Heart right ventricle (tissue), 16 donors: ENCODE data around the gene SLC22A7. TPM values are rescaled to one million over a fixed set of nuclear protein-coding genes. Genes with fewer than 3 reads are reported as not detected.
"Not testable (repeated sequence)": the region's sequence is repeated elsewhere in the genome, so short reads cannot be mapped to it uniquely, and the experiment has no call there.

Source experiments
- ATAC-seq, 8 donors: fragments of 200-7000 bp; cut with Tn5 transposase; one replicate each; pipeline ENCODE4 v1.9.1; 2020; ENCODE audit warnings: mild to moderate bottlenecking in 8 of 8, moderate library complexity in 8 of 8, moderate number of reproducible peaks in 1 of 8
- DNase-seq, 2 donors: peaks; one replicate each; pipeline ENCODE4 v3.0.0-alpha.2; 2020
- H3K27ac ChIP-seq, 10 donors: fragments of 200-600 bp; sonication (generic) in 2 of 10; one replicate each; pipeline versions ENCODE4 v1.5.0 to v1.8.0; 2020 to 2022; ENCODE audit warnings: mild to moderate bottlenecking in 3 of 10
- H3K27me3 ChIP-seq, 7 donors: fragments of 200-600 bp; one replicate each; pipeline ENCODE4 v1.8.0; 2021 to 2022; ENCODE audit warnings: mild to moderate bottlenecking in 2 of 7
- H3K36me3 ChIP-seq, 9 donors: fragments of 200-600 bp; sonication (generic) in 1 of 9; one replicate each; pipeline versions ENCODE4 v1.5.0 to v1.8.0; 2020 to 2022; ENCODE audit warnings: mild to moderate bottlenecking in 2 of 9
- H3K4me1 ChIP-seq, 9 donors: fragments of 200-600 bp; sonication (generic) in 1 of 9; one replicate each; pipeline versions ENCODE4 v1.5.0 to v1.8.0; 2020 to 2022; ENCODE audit warnings: mild to moderate bottlenecking in 4 of 9
- H3K4me3 ChIP-seq, 10 donors: fragments of 200-600 bp; sonication (generic) in 2 of 10; one replicate each; pipeline versions ENCODE4 v1.5.0 to v1.8.0; 2020 to 2022; ENCODE audit warnings: mild to moderate bottlenecking in 7 of 10, moderate library complexity in 2 of 10
- H3K9me3 ChIP-seq, 11 donors: fragments of 200-600 bp in 10 of 11; sonication (generic) in 2 of 11; one replicate each; pipeline versions ENCODE4 v1.5.0 to v1.8.0; 2013 to 2022; ENCODE audit warnings: mild to moderate bottlenecking in 2 of 11, control low read depth in 1 of 11, moderate library complexity in 1 of 11
- WGBS, 2 donors: extraction: QIAGEN DNeasy Blood & Tissue Kit; methylation state at CpG; one replicate each; pipeline ENCODE4 v1.1.7; 2013; ENCODE audit warnings: inconsistent platforms in 1 of 2; 5-methylcytosine and 5-hydroxymethylcytosine counted together
- intact Hi-C, 10 donors: fragments of 100-400 bp; cut with DNase I; formaldehyde crosslinking; loops; one replicate each; pipeline versions ENCODE4 v1.11.1 to v1.14.2; 2022
- polyA plus RNA-seq, 2 donors: library from polyadenylated mRNA; stranded (reverse); fragments of 200-250 nt; gene quantifications; one replicate each; pipeline ENCODE4 v1.2.3, GENCODE V29; 2013
- total RNA-seq, 10 donors: library from RNA; stranded (reverse); fragmentation: NEBNext Ultra II Directional in 3 of 10; extraction: Animal tissue kit (Norgen Biotek cat#: 25700) in 3 of 10; gene quantifications; one replicate each; pipeline versions ENCODE4 v1.2.1 to v1.2.4, GENCODE V29; 2021 to 2023
- TF ChIP-seq, protein P1 (sequence below), 9 donors: fragments of 200-600 bp; sonication (generic) in 2 of 9; IDR thresholded peaks; one replicate each; pipeline versions ENCODE4 v1.5.0 to v1.8.0; 2021 to 2022; ENCODE audit warnings: antibody characterized with exemption in 9 of 9, mild to moderate bottlenecking in 5 of 9, moderate library complexity in 1 of 9
- donor health status: Arrhythmogenic right ventricular cardiomyopathy.
- donor health status: ischemic (EF 13 %, LVEDD 7.1; RV severe dilation, severe dysfunction).
- donor health status: healthy with polysubstance abuse.
- donor health status: DM: no; HTN: yes; CAD: no.
- donor health status: DM: no; HTN: no; CAD: no.
- donor health status: ischemic (EF 25% LVEDD 6.9; RV normal size, moderate dysfunction).
- donor health status: ischemic (EF 25% LVEDD 5.7; RV mildly dilated, moderate dysfunction).
- donor health status: healthy.
- donor health status: DM: yes; HTN: yes; CAD: no.
- donor health status: Ischemic cardiomyopathy.
- donor health status: ischemic (EF 35%, LVEDD 5.7; RV mildly dilated, moderate dysfunction).
- donor health status: nonischemic (EF 11% LVEDD 7.7; RV severe dilation, severe dysfunction).
- donor health status: DM: yes; HTN: yes; CAD: no.
- donor health status: PGD.
- donor health status: ischemic (EF 29% LVEDD 5.4; RV normal size, mild dysfunction).
- donor health status: nonischemic (EF 23%, LVEDD 6.1; RV moderate dilation, normal function).

The SLC22A7 gene
- total and polyA plus RNA-seq, 12 donors = 0.15 to 0.37 (median 0.22) TPM; not detected in 6

DNA sequence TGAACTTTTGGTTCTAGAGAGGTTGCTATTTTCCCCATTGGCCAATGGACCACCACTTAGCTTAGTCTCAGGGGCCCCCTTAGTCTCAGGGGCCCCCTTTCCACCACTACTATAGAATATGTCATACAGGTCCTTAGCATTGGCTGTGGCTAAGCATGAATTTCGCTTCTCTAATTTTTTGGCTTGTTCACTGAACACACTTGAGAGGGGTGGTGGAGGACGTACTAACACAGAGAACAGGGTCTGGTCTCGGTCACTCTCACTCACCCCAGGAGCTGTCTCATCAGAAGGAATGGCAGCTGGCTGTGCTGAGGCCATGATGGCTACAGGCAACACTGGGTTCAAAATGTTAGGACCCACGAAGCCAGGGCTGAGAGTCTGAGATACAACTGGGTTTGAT lies 41.1 kb downstream of the SLC22A7 start:
- DNase-seq (no peak), ATAC-seq (no peak)
- Histone ChIP-seq H3K4me3 (no peak overlapping the region), H3K36me3 (peaks cover 0 to 85% (median 37%) of the 10 kb centered on the region in 9 donors), H3K27ac (no peak overlapping the region), H3K27me3 (no peaks in the 10 kb centered on the region), H3K4me1 (peaks cover 0 to 20% (median 9%) of the 10 kb centered on the region in 9 donors), H3K9me3 (no peaks in the 10 kb centered on the region)
- WGBS, 2 donors = 90 to 97% methylated on average over 4 of the region's 4 CpGs
- TF ChIP-seq, protein P1, sequence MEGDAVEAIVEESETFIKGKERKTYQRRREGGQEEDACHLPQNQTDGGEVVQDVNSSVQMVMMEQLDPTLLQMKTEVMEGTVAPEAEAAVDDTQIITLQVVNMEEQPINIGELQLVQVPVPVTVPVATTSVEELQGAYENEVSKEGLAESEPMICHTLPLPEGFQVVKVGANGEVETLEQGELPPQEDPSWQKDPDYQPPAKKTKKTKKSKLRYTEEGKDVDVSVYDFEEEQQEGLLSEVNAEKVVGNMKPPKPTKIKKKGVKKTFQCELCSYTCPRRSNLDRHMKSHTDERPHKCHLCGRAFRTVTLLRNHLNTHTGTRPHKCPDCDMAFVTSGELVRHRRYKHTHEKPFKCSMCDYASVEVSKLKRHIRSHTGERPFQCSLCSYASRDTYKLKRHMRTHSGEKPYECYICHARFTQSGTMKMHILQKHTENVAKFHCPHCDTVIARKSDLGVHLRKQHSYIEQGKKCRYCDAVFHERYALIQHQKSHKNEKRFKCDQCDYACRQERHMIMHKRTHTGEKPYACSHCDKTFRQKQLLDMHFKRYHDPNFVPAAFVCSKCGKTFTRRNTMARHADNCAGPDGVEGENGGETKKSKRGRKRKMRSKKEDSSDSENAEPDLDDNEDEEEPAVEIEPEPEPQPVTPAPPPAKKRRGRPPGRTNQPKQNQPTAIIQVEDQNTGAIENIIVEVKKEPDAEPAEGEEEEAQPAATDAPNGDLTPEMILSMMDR (IDR thresholded peaks at IDR 0.05) = no peak
- intact Hi-C loops = loop anchor here in 3 of 10 donors (5.0 to 10.0 kb wide), 3 partner anchors 64 to 77 kb away; no protein-coding TSS in a partner anchor

DNA sequence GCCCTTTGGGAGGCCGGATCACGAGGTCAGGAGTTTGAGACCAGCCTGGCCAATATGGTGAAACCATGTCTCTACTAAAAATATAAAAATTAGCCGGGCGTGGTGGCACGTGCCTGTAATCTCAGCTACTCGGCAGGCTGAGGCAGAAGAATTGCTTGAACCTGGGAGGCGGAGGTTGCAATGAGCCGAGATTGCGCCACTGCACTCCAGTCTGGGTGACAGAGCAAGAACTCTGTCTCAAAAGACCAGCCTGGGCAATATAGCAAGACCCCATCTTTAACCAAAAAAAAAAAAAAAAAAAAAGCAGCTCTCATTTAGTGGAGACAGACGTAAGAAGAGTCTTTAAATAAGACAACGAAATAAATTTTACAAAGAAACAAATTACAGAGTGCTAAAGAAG lies 48.2 kb downstream of the SLC22A7 start:
- ATAC-seq, H3K9me3 ChIP-seq, H3K27me3 ChIP-seq, intact Hi-C loops, H3K4me3 ChIP-seq, H3K4me1 ChIP-seq, H3K27ac ChIP-seq, DNase-seq: not testable (repeated sequence)
- H3K36me3 ChIP-seq = peaks cover 0 to 99% (median 53%) of the 10 kb centered on the region in 9 donors
- WGBS, 2 donors = 96 to 98% methylated on average over 11 of the region's 11 CpGs

DNA sequence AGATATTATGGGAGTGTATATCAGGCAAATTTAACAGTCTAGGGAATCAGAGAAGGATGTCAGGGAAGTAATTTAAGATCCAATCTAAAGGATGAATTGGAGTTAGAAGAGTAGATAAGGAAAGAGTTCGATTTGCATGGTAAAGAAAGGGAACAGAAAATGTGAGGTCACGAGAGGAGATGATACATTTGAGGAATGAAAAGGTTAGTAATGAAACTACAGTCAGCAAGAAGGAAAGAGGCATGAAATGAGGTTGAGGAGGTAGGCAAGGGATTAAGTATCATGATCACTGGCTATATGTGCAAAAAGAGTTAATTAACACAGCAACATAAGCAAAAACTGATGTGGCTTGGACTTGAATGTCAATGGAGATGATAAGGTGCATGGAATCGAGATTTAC lies 49.0 kb downstream of the SLC22A7 start:
- DNase-seq (no peak), ATAC-seq (no peak)
- WGBS, 2 donors = 79 to 87% methylated on average over 3 of the region's 3 CpGs
- Histone ChIP-seq H3K36me3 (peaks cover 0 to 99% (median 47%) of the 10 kb centered on the region in 9 donors), H3K27me3 (no peaks in the 10 kb centered on the region), H3K9me3 (no peaks in the 10 kb centered on the region), H3K4me1 (peaks cover 0 to 10% (median 0%) of the 10 kb centered on the region in 9 donors), H3K27ac (no peak overlapping the region), H3K4me3 (no peak overlapping the region)
- intact Hi-C loops = no loop called here
- TF ChIP-seq, protein P1 (IDR thresholded peaks at IDR 0.05) = no peak

DNA sequence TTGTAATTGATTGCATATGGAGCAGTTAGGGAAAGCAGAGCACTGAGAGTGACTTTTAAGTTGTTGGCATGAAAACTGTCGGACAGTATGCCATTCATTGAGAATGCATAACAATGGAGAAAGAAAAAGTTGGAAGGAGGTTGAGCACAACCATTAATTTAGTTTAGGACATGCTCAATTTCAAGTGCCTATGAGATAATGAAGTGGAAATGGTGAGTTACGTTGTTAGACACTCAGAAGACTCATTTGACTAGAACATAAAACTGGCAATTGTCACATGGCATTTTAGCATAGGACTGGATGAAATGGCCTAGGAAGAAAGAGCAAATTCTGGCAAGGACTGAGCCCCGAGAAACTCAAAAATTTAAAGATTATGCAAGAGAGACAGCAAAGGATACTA lies 49.4 kb downstream of the SLC22A7 start:
- intact Hi-C loops = no loop called here

DNA sequence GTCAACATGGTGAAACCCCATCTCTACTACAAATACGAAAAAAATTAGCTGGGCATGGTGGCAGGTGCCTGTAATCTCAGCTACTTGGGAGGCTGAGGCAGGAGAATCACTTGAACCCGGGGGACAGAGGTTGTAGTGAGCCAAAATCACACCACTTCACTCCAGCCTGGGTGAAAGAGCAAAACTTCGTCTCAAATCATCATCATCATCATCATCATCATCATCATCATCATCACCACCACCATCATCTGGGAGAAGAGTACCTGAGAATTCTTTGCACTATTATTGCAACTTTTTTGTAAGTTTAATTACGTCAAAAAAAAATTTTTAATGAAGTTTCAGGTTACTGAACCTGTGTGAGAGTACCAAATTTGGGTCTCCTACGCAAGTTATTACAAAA lies 53.9 kb downstream of the SLC22A7 start:
- peaks cover 0 to 17% (median 0%) of the 10 kb centered on the region in 9 donors for H3K4me1 ChIP-seq
- H3K27me3 ChIP-seq, DNase-seq, H3K27ac ChIP-seq, ATAC-seq, H3K9me3 ChIP-seq, H3K4me3 ChIP-seq: not testable (repeated sequence)
- intact Hi-C loops = loop anchor here in 2 of 10 donors (10.0 kb wide), 1 partner anchor 87 kb away; no protein-coding TSS in a partner anchor
- WGBS, 2 donors = 93 to 96% methylated on average over 5 of the region's 5 CpGs
- peaks cover 0 to 99% (median 42%) of the 10 kb centered on the region in 9 donors for H3K36me3 ChIP-seq

More for the DNA sequence above, 49.4 kb downstream of the SLC22A7 start:
- no peaks in the 10 kb centered on the region for H3K9me3 ChIP-seq
- peaks cover 0 to 99% (median 47%) of the 10 kb centered on the region in 9 donors for H3K36me3 ChIP-seq
- H3K4me1 ChIP-seq = peaks cover 0 to 10% (median 0%) of the 10 kb centered on the region in 9 donors
- H3K27ac ChIP-seq = no peak overlapping the region
- TF ChIP-seq, protein P1 (IDR thresholded peaks at IDR 0.05) = no peak
- H3K27me3 ChIP-seq = no peaks in the 10 kb centered on the region
- H3K4me3 ChIP-seq = no peak overlapping the region
- WGBS, 2 donors = 79 to 83% methylated on average over 3 of the region's 3 CpGs
- no peak for DNase-seq
- peak in 3 of 8 donors; percentile 27 to 49 (median 41) for ATAC-seq

Other genes with a start within 250 kb of the SLC22A7 start
- 10 to 100 TPM in 2 of 10 donors, 1 to 10 TPM in 8; 7.1 to 11.2 (median 8.6) TPM for gene CUL7, start 244.4 kb upstream of the SLC22A7 start, total RNA-seq
- gene CUL7, start 244.4 kb upstream of the SLC22A7 start, polyA plus RNA-seq = 1 to 10 TPM; 4.2 to 5.6 TPM
- gene MRPL2, start 238.8 kb upstream of the SLC22A7 start, total RNA-seq = 100 to 1,000 TPM in 3 of 10 donors, 10 to 100 TPM in 7; 76.0 to 139 (median 93.5) TPM
- 100 to 1,000 TPM; 141 to 165 TPM for gene MRPL2, start 238.8 kb upstream of the SLC22A7 start, polyA plus RNA-seq
- 10 to 100 TPM; 26.3 to 34.2 (median 28.3) TPM for gene KLC4, start 238.6 kb upstream of the SLC22A7 start, total RNA-seq
- gene KLC4, start 238.6 kb upstream of the SLC22A7 start, polyA plus RNA-seq = 10 to 100 TPM; 17.9 to 43.7 TPM
- 1 to 10 TPM; 1.0 to 5.9 (median 2.2) TPM for gene PTK7, start 221.9 kb upstream of the SLC22A7 start, total RNA-seq
- 1 to 10 TPM in 1 of 2 donors, under 1 TPM in 1; 0.80 to 6.3 TPM for gene PTK7, start 221.9 kb upstream of the SLC22A7 start, polyA plus RNA-seq
- 10 to 100 TPM; 52.0 to 94.3 (median 70.1) TPM for gene SRF, start 127.0 kb upstream of the SLC22A7 start, total RNA-seq
- 10 to 100 TPM; 30.5 to 54.6 TPM for gene SRF, start 127.0 kb upstream of the SLC22A7 start, polyA plus RNA-seq
- gene CUL9, start 116.1 kb upstream of the SLC22A7 start, total RNA-seq = 10 to 100 TPM in 8 of 10 donors, 1 to 10 TPM in 2; 7.8 to 17.1 (median 13.4) TPM
- 10 to 100 TPM in 1 of 2 donors, 1 to 10 TPM in 1; 9.0 to 32.0 TPM for gene CUL9, start 116.1 kb upstream of the SLC22A7 start, polyA plus RNA-seq
- 10 to 100 TPM; 16.0 to 29.6 (median 25.7) TPM for gene DNPH1, start 68.8 kb upstream of the SLC22A7 start, total RNA-seq
- gene DNPH1, start 68.8 kb upstream of the SLC22A7 start, polyA plus RNA-seq = 10 to 100 TPM; 25.0 to 51.3 TPM
- under 1 TPM; 0.22 to 0.69 (median 0.32) TPM for gene TTBK1, start 54.8 kb upstream of the SLC22A7 start, total RNA-seq
- gene TTBK1, start 54.8 kb upstream of the SLC22A7 start, polyA plus RNA-seq = under 1 TPM; 0.04 to 0.22 TPM
- 10 to 100 TPM in 7 of 10 donors, 1 to 10 TPM in 3; 2.7 to 84.5 (median 26.3) TPM for gene CRIP3, start 10.6 kb downstream of the SLC22A7 start, total RNA-seq
- 10 to 100 TPM in 1 of 2 donors, 1 to 10 TPM in 1; 3.0 to 72.3 TPM for gene CRIP3, start 10.6 kb downstream of the SLC22A7 start, polyA plus RNA-seq
- 10 to 100 TPM in 9 of 10 donors, 1 to 10 TPM in 1; 9.3 to 20.4 (median 14.0) TPM for gene ZNF318, start 71.4 kb downstream of the SLC22A7 start, total RNA-seq
- gene ZNF318, start 71.4 kb downstream of the SLC22A7 start, polyA plus RNA-seq = 10 to 100 TPM in 1 of 2 donors, 1 to 10 TPM in 1; 3.4 to 13.8 TPM
- 10 to 100 TPM in 7 of 10 donors, 1 to 10 TPM in 3; 7.8 to 16.8 (median 10.9) TPM for gene ABCC10, start 129.3 kb downstream of the SLC22A7 start, total RNA-seq
- 10 to 100 TPM in 1 of 2 donors, 1 to 10 TPM in 1; 7.1 to 44.3 TPM for gene ABCC10, start 129.3 kb downstream of the SLC22A7 start, polyA plus RNA-seq
- gene DLK2, start 157.3 kb downstream of the SLC22A7 start, total RNA-seq = 1 to 10 TPM in 6 of 10 donors, under 1 TPM in 3, not detected in 1; 0.28 to 5.1 (median 1.2) TPM
- gene DLK2, start 157.3 kb downstream of the SLC22A7 start, polyA plus RNA-seq = 1 to 10 TPM; 1.8 to 4.5 TPM
- 10 to 100 TPM; 14.7 to 29.3 (median 19.6) TPM for gene TJAP1, start 179.3 kb downstream of the SLC22A7 start, total RNA-seq
- gene TJAP1, start 179.3 kb downstream of the SLC22A7 start, polyA plus RNA-seq = 10 to 100 TPM; 13.0 to 29.7 TPM
- 1 to 10 TPM in 8 of 10 donors, under 1 TPM in 2; 0.53 to 3.8 (median 2.1) TPM for gene LRRC73, start 212.1 kb downstream of the SLC22A7 start, total RNA-seq
- gene LRRC73, start 212.1 kb downstream of the SLC22A7 start, polyA plus RNA-seq = 1 to 10 TPM in 1 of 2 donors, under 1 TPM in 1; 0.44 to 1.9 TPM
- gene YIPF3, start 218.7 kb downstream of the SLC22A7 start, total RNA-seq = 10 to 100 TPM; 52.6 to 86.3 (median 69.0) TPM
- 100 to 1,000 TPM in 1 of 2 donors, 10 to 100 TPM in 1; 50.3 to 115 TPM for gene YIPF3, start 218.7 kb downstream of the SLC22A7 start, polyA plus RNA-seq
- 10 to 100 TPM; 10.3 to 21.9 (median 15.3) TPM for gene POLR1C, start 218.8 kb downstream of the SLC22A7 start, total RNA-seq
- 10 to 100 TPM; 13.9 to 35.5 TPM for gene POLR1C, start 218.8 kb downstream of the SLC22A7 start, polyA plus RNA-seq